GM12878 (cell line): Measurements from ENCODE around the gene CD52. TPM values are rescaled to one million over a fixed set of nuclear protein-coding genes. Genes with fewer than 3 reads are reported as not detected.

ENCODE experiments used
- polyA plus RNA-seq, 11 experiments: library from polyadenylated mRNA; depleted of rRNA in 4 of 11; unstranded in 6 of 11; stranded (reverse) in 5 of 11; fragments of >200 nt; fragmentation: Nextera tagmentation in 4 of 11; fragmentation: Illumina TruSeq in 1 of 11; extraction: Ambion mirVana in 4 of 11; extraction: Trizol in 1 of 11; gene quantifications; 1 replicate in 1 of 11; 2 replicates in 10 of 11; pipeline versions ENCODE4 v1.2.1 to v1.2.3, GENCODE V29; 2011 to 2016; ENCODE audit warnings: inconsistent platforms in 2 of 11, missing spikeins in 2 of 11, low read depth in 1 of 11
- total RNA-seq, 4 experiments: library from RNA; depleted of rRNA in 3 of 4; stranded (reverse); fragments of >200 nt in 3 of 4; fragmentation: Illumina TruSeq in 1 of 4; extraction: Trizol in 1 of 4; gene quantifications; 2 replicates each; pipeline versions ENCODE4 v1.2.1 to v1.2.3, GENCODE V29; 2013 to 2021

Gene CD52
- total and polyA plus RNA-seq, 10 of the 15 experiments (the other 5 are each of a cell fraction or from before 2014, with no cell fraction given) = 237 to 2,736 (median 532) TPM

Other genes with a start within 250 kb of the CD52 start
Only the 7 nearest of the 16 such genes appear.
- 22.1 and 22.2 TPM in 2 replicates for gene CEP85, start 83.8 kb upstream of the CD52 start, total RNA-seq (2014; rRNA removed)
- gene CEP85, start 83.8 kb upstream of the CD52 start, total RNA-seq (2014; rRNA removed; fragmentation: Illumina TruSeq; extraction: Trizol) = 22.2 and 22.8 TPM in 2 replicates
- 17.9 and 20.9 TPM in 2 replicates for gene CEP85, start 83.8 kb upstream of the CD52 start, total RNA-seq (2021)
- 22.9 and 26.8 TPM in 2 replicates for gene CEP85, start 83.8 kb upstream of the CD52 start, polyA plus RNA-seq (2011; rRNA removed)
- gene CEP85, start 83.8 kb upstream of the CD52 start, polyA plus RNA-seq (2014; fragmentation: Illumina TruSeq; extraction: Trizol) = 20.4 and 24.5 TPM in 2 replicates
- gene CEP85, start 83.8 kb upstream of the CD52 start, polyA plus RNA-seq (2014; fragmentation: Nextera tagmentation; extraction: Ambion mirVana) = 1 to 10 TPM; 8.4 to 8.6 TPM
- 23.5 and 25.7 TPM in 2 replicates for gene CEP85, start 83.8 kb upstream of the CD52 start, polyA plus RNA-seq (2014; rRNA removed)
- 10 to 100 TPM; 17.5 to 19.6 TPM for gene CEP85, start 83.8 kb upstream of the CD52 start, polyA plus RNA-seq (2016; fragmentation: Nextera tagmentation; extraction: Ambion mirVana)
- gene SH3BGRL3, start 37.9 kb upstream of the CD52 start, total RNA-seq (2014; rRNA removed) = 42.6 and 52.9 TPM in 2 replicates
- 45.9 and 46.9 TPM in 2 replicates for gene SH3BGRL3, start 37.9 kb upstream of the CD52 start, total RNA-seq (2014; rRNA removed; fragmentation: Illumina TruSeq; extraction: Trizol)
- gene SH3BGRL3, start 37.9 kb upstream of the CD52 start, total RNA-seq (2021) = 111 and 116 TPM in 2 replicates
- 26.3 and 39.7 TPM in 2 replicates for gene SH3BGRL3, start 37.9 kb upstream of the CD52 start, polyA plus RNA-seq (2011; rRNA removed)
- 95.2 and 135 TPM in 2 replicates for gene SH3BGRL3, start 37.9 kb upstream of the CD52 start, polyA plus RNA-seq (2014; fragmentation: Illumina TruSeq; extraction: Trizol)
- gene SH3BGRL3, start 37.9 kb upstream of the CD52 start, polyA plus RNA-seq (2014; fragmentation: Nextera tagmentation; extraction: Ambion mirVana) = 100 to 1,000 TPM; 121 to 129 TPM
- 42.3 and 57.1 TPM in 2 replicates for gene SH3BGRL3, start 37.9 kb upstream of the CD52 start, polyA plus RNA-seq (2014; rRNA removed)
- 100 to 1,000 TPM; 344 to 390 TPM for gene SH3BGRL3, start 37.9 kb upstream of the CD52 start, polyA plus RNA-seq (2016; fragmentation: Nextera tagmentation; extraction: Ambion mirVana)
- 8.1 and 8.5 TPM in 2 replicates for gene UBXN11, start 11.3 kb upstream of the CD52 start, total RNA-seq (2014; rRNA removed)
- 5.7 and 6.2 TPM in 2 replicates for gene UBXN11, start 11.3 kb upstream of the CD52 start, total RNA-seq (2014; rRNA removed; fragmentation: Illumina TruSeq; extraction: Trizol)
- gene UBXN11, start 11.3 kb upstream of the CD52 start, total RNA-seq (2021) = 16.8 and 19.3 TPM in 2 replicates
- 7.6 and 10.8 TPM in 2 replicates for gene UBXN11, start 11.3 kb upstream of the CD52 start, polyA plus RNA-seq (2011; rRNA removed)
- 3.5 and 8.1 TPM in 2 replicates for gene UBXN11, start 11.3 kb upstream of the CD52 start, polyA plus RNA-seq (2014; fragmentation: Illumina TruSeq; extraction: Trizol)
- gene UBXN11, start 11.3 kb upstream of the CD52 start, polyA plus RNA-seq (2014; fragmentation: Nextera tagmentation; extraction: Ambion mirVana) = 1 to 10 TPM in 1 of 2 experiments, under 1 TPM in 1; 0.32 to 1.2 TPM
- 24.3 and 26.5 TPM in 2 replicates for gene UBXN11, start 11.3 kb upstream of the CD52 start, polyA plus RNA-seq (2014; rRNA removed)
- 10 to 100 TPM; 27.7 to 34.4 TPM for gene UBXN11, start 11.3 kb upstream of the CD52 start, polyA plus RNA-seq (2016; fragmentation: Nextera tagmentation; extraction: Ambion mirVana)
- gene CRYBG2, start 36.2 kb downstream of the CD52 start, total RNA-seq (2014; rRNA removed) = 0.06 TPM in 1 of 2 replicates, not detected in the other
- gene CRYBG2, start 36.2 kb downstream of the CD52 start, total RNA-seq (2014; rRNA removed; fragmentation: Illumina TruSeq; extraction: Trizol) = not detected in 2 replicates
- gene CRYBG2, start 36.2 kb downstream of the CD52 start, total RNA-seq (2021) = 0.03 TPM in 1 of 2 replicates, not detected in the other
- gene CRYBG2, start 36.2 kb downstream of the CD52 start, polyA plus RNA-seq (2011; rRNA removed) = 0.16 and 0.30 TPM in 2 replicates
- not detected in 2 replicates for gene CRYBG2, start 36.2 kb downstream of the CD52 start, polyA plus RNA-seq (2014; fragmentation: Illumina TruSeq; extraction: Trizol)
- gene CRYBG2, start 36.2 kb downstream of the CD52 start, polyA plus RNA-seq (2014; fragmentation: Nextera tagmentation; extraction: Ambion mirVana) = not detected
- 0.04 and 0.25 TPM in 2 replicates for gene CRYBG2, start 36.2 kb downstream of the CD52 start, polyA plus RNA-seq (2014; rRNA removed)
- gene CRYBG2, start 36.2 kb downstream of the CD52 start, polyA plus RNA-seq (2016; fragmentation: Nextera tagmentation; extraction: Ambion mirVana) = 1 to 10 TPM in 1 of 2 experiments, under 1 TPM in 1; 0.50 to 1.2 TPM
- gene ZNF683, start 54.8 kb downstream of the CD52 start, total RNA-seq (2014; rRNA removed) = not detected in 2 replicates
- gene ZNF683, start 54.8 kb downstream of the CD52 start, total RNA-seq (2014; rRNA removed; fragmentation: Illumina TruSeq; extraction: Trizol) = not detected in 2 replicates
- gene ZNF683, start 54.8 kb downstream of the CD52 start, total RNA-seq (2021) = not detected in 2 replicates
- gene ZNF683, start 54.8 kb downstream of the CD52 start, polyA plus RNA-seq (2011; rRNA removed) = not detected in 2 replicates
- not detected in 2 replicates for gene ZNF683, start 54.8 kb downstream of the CD52 start, polyA plus RNA-seq (2014; fragmentation: Illumina TruSeq; extraction: Trizol)
- gene ZNF683, start 54.8 kb downstream of the CD52 start, polyA plus RNA-seq (2014; fragmentation: Nextera tagmentation; extraction: Ambion mirVana) = not detected
- not detected in 2 replicates for gene ZNF683, start 54.8 kb downstream of the CD52 start, polyA plus RNA-seq (2014; rRNA removed)
- gene ZNF683, start 54.8 kb downstream of the CD52 start, polyA plus RNA-seq (2016; fragmentation: Nextera tagmentation; extraction: Ambion mirVana) = not detected
- not detected in 2 replicates for gene LIN28A, start 92.9 kb downstream of the CD52 start, total RNA-seq (2014; rRNA removed)
- gene LIN28A, start 92.9 kb downstream of the CD52 start, total RNA-seq (2014; rRNA removed; fragmentation: Illumina TruSeq; extraction: Trizol) = not detected in 2 replicates
- 0.58 and 0.59 TPM in 2 replicates for gene LIN28A, start 92.9 kb downstream of the CD52 start, total RNA-seq (2021)
- gene LIN28A, start 92.9 kb downstream of the CD52 start, polyA plus RNA-seq (2011; rRNA removed) = not detected in 2 replicates
- not detected in 2 replicates for gene LIN28A, start 92.9 kb downstream of the CD52 start, polyA plus RNA-seq (2014; fragmentation: Illumina TruSeq; extraction: Trizol)
- gene LIN28A, start 92.9 kb downstream of the CD52 start, polyA plus RNA-seq (2014; fragmentation: Nextera tagmentation; extraction: Ambion mirVana) = not detected
- not detected in 2 replicates for gene LIN28A, start 92.9 kb downstream of the CD52 start, polyA plus RNA-seq (2014; rRNA removed)
- under 1 TPM; 0.13 to 0.30 TPM for gene LIN28A, start 92.9 kb downstream of the CD52 start, polyA plus RNA-seq (2016; fragmentation: Nextera tagmentation; extraction: Ambion mirVana)
- 33.1 and 33.2 TPM in 2 replicates for gene DHDDS, start 114.4 kb downstream of the CD52 start, total RNA-seq (2014; rRNA removed)
- 35.6 and 38.5 TPM in 2 replicates for gene DHDDS, start 114.4 kb downstream of the CD52 start, total RNA-seq (2014; rRNA removed; fragmentation: Illumina TruSeq; extraction: Trizol)
- 41.6 and 46.9 TPM in 2 replicates for gene DHDDS, start 114.4 kb downstream of the CD52 start, total RNA-seq (2021)
- gene DHDDS, start 114.4 kb downstream of the CD52 start, polyA plus RNA-seq (2011; rRNA removed) = 37.2 and 38.7 TPM in 2 replicates
- 37.2 and 49.5 TPM in 2 replicates for gene DHDDS, start 114.4 kb downstream of the CD52 start, polyA plus RNA-seq (2014; fragmentation: Illumina TruSeq; extraction: Trizol)
- gene DHDDS, start 114.4 kb downstream of the CD52 start, polyA plus RNA-seq (2014; fragmentation: Nextera tagmentation; extraction: Ambion mirVana) = 10 to 100 TPM; 22.7 to 27.2 TPM
- gene DHDDS, start 114.4 kb downstream of the CD52 start, polyA plus RNA-seq (2014; rRNA removed) = 34.7 TPM in 2 replicates
- gene DHDDS, start 114.4 kb downstream of the CD52 start, polyA plus RNA-seq (2016; fragmentation: Nextera tagmentation; extraction: Ambion mirVana) = 10 to 100 TPM; 45.4 to 47.5 TPM